ENCODE measurements around the gene ADAMTS18. TPM values are rescaled to one million over a fixed set of nuclear protein-coding genes. Genes with fewer than 3 reads are reported as not detected.

The ADAMTS18 gene
- total RNA-seq, 4 donors from 2014 or later, result 0.15 to 5.6 (median 0.19) TPM; not detected in 1

- WGBS, 2 donors (ENCODE audit: low coverage in 1 of 2), result 67% methylated on average over 3 to 7 of the region's 9 CpGs
- no peak overlapping the region for H3K27ac ChIP-seq
- H3K36me3 ChIP-seq, result no peaks in the 10 kb centered on the region
- H3K9me3 ChIP-seq, result no peaks in the 10 kb centered on the region
- no peak for ATAC-seq
- TF ChIP-seq EP300 (IDR thresholded peaks at IDR 0.05), result no peak
- TF ChIP-seq CTCF (IDR thresholded peaks at IDR 0.05), result no peak
- TF ChIP-seq POLR2A (IDR thresholded peaks at IDR 0.05), result no peak
- no peak for TF ChIP-seq POLR2AphosphoS5 (IDR thresholded peaks at IDR 0.05)
- H3K4me1 ChIP-seq, result peaks cover 0 to 7% (median 0%) of the 10 kb centered on the region in 3 donors
- H3K4me3 ChIP-seq, result no peak overlapping the region
- peaks cover 39% of the 10 kb centered on the region for H3K27me3 ChIP-seq
Measured at GRCh38 chr16:77233799-77234519, 200.9 kb downstream of the ADAMTS18 start.

Other genes with a start within 250 kb of the ADAMTS18 start
- 10 to 100 TPM; 19.1 to 26.1 (median 23.3) TPM for gene MON1B, start 243.8 kb downstream of the ADAMTS18 start, total RNA-seq
- gene SYCE1L, start 235.6 kb downstream of the ADAMTS18 start, total RNA-seq, result 1 to 10 TPM in 2 of 4 donors, under 1 TPM in 1, not detected in 1; 0.67 to 2.6 (median 1.2) TPM